ENCODE measurements around the gene FAM210B.

The FAM210B gene

DNA sequence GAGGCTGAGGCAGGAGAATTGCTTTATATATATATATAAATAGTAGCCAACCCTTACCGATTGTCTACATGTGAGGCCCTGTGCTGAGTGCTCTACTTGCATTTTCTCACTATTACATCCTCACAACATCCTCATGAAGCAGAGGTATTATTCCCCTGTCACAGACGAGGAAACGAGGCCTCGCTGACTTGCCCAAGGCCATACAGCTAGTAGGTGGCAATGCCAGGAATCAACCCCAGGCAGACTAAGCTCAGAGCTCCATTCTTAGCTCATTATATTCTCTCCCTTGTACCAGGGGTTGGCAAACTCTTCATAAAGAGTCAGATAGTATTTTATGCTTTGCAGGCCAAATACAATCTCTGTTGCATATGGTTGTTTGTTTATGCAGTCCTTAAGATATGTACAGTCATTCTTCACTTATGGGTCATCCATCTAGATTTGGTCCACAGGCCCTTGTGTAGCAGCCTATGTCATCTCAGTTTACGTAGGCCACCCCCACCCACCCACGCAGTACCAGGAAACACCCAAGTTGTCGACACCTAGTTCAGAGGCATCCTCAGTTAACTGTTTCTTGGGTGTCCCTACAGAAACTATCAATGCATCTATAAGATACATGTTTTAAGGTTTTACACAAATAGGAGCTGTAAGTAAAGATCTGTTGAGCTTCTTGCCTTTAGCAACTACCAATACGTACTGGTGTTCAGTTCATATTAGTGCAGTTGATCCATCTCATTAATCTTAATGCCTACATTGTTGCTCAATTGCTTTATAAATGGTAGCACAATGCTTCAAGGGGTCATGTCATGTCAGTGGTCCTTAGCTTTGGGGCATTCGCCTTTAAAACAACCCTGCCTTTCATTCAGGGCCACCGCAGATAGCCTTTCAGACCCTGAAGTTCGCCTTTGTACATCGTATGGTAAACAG lies 56.3 kb downstream of the FAM210B start:
- no peak for TF ChIP-seq ZNF274 (IDR thresholded peaks at IDR 0.05; ENCODE audit: low read depth, low read length)
- H3K4me3 ChIP-seq (ENCODE audit: low read length): no peak overlapping the region

DNA sequence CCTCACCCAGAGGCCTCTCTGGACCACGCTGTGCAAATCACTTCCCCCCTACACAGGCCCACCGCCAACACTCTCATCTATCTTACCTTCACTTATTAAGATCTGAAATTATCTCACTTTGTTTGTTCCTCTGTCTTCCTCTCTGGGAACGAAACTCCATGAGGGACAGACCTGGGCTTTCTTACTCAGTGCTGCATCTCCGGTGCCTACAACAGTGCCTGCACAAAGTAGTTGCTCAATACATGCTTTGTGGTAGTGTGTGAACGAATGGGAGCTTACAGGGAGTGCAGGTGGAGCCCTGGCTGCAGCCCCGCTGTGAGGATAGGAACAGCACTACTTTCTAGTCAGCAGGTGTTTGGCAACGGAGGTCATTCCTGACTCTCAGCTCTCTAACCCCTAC lies 58.6 kb downstream of the FAM210B start:
- no peak for TF ChIP-seq ZNF274 (IDR thresholded peaks at IDR 0.05; ENCODE audit: low read depth, low read length)
- H3K4me3 ChIP-seq (ENCODE audit: low read length): no peak overlapping the region

DNA sequence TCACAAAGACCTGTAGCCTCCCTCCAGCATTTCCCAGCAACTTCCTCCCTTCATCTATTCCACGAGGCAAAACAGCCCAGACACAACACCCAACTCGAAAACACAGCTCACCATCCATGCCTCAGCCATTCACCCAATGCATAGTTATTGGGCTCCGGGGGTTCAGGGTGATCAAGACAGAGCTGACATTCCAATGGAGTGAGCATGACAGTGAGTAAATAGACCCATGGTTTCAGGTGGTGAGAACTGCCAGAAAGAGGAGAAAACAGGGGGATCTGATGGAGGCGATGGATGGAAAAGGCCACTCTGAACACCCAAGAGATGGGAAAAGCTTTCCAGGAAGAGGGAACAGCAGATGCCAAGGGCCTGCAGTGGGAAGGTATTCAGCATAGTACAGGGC lies 59.1 kb downstream of the FAM210B start:
- no peak for TF ChIP-seq ZNF274 (IDR thresholded peaks at IDR 0.05; ENCODE audit: low read depth, low read length)

More for the DNA sequence above, 59.1 kb downstream of the FAM210B start:
- no peak overlapping the region for H3K4me3 ChIP-seq (ENCODE audit: low read length)

Measured in GM08714 (cell line).